SU-DHL-6 (cell line): ENCODE data around the gene ADARB2.

ENCODE experiments used
- H2AFZ ChIP-seq: fragments of 200-600 bp; sonication (generic); 2 replicates; pipeline ENCODE4 v1.6.1; 2014; ENCODE audit warnings: low read depth, mild to moderate bottlenecking, moderate library complexity, mixed read lengths, antibody characterized with exemption, low read length; ENCODE audit not compliant: severe bottlenecking
- H3F3A ChIP-seq: fragments of 200-600 bp; shearing (Covaris generic); 2 replicates; pipeline ENCODE4 v1.6.0; 2016; ENCODE audit warnings: antibody characterized with exemption, mild to moderate bottlenecking; ENCODE audit not compliant: insufficient read depth
- H3K27ac ChIP-seq: fragments of 200-600 bp; sonication (generic); 2 replicates; pipeline ENCODE4 v1.5.1; 2016; ENCODE audit warnings: low read depth, mild to moderate bottlenecking, low read length, moderate library complexity, mixed read lengths
- H3K27me3 ChIP-seq: fragments of 200-600 bp; sonication (generic), shearing (Covaris generic); 2 replicates; pipeline ENCODE4 v1.6.0; 2014; ENCODE audit warnings: mild to moderate bottlenecking, low read length
- H3K36me3 ChIP-seq: fragments of 200-600 bp; sonication (generic); 2 replicates; pipeline ENCODE4 v1.6.1; 2014; ENCODE audit warnings: mild to moderate bottlenecking, low read length, mixed read lengths
- H3K4me2 ChIP-seq: fragments of 300-600, 200-600 bp; shearing (Covaris generic), sonication (generic); 2 replicates; pipeline ENCODE4 v1.6.0; 2014; ENCODE audit warnings: low read length, low read depth, mild to moderate bottlenecking; ENCODE audit not compliant: poor library complexity, severe bottlenecking
- H3K4me3 ChIP-seq: fragments of 200-600 bp; sonication (generic); 2 replicates; pipeline ENCODE4 v1.5.1; 2014; ENCODE audit warnings: antibody characterized with exemption, low read length, mild to moderate bottlenecking, mixed read lengths; ENCODE audit not compliant: insufficient read depth, poor library complexity, severe bottlenecking
- H3K79me2 ChIP-seq: fragments of 200-600 bp; sonication (generic); 2 replicates; pipeline ENCODE4 v1.6.1; 2014; ENCODE audit warnings: mild to moderate bottlenecking, low read length, moderate library complexity; ENCODE audit not compliant: insufficient read depth
- H3K9ac ChIP-seq: fragments of 200-600 bp; sonication (generic); 2 replicates; pipeline ENCODE4 v1.7.0; 2014; ENCODE audit warnings: mild to moderate bottlenecking, low read length
- H3K9me2 ChIP-seq: fragments of 200-600 bp; sonication (generic); replicated peaks from 2 replicates; pipeline ENCODE4 v1.6.1; 2014; ENCODE audit warnings: low read length; ENCODE audit not compliant: insufficient read depth
- H3K9me3 ChIP-seq: fragments of 200-600 bp; sonication (generic); 2 replicates; pipeline ENCODE4 v1.6.1; 2014; ENCODE audit warnings: low read length, mixed read lengths; ENCODE audit not compliant: insufficient read depth
- H4K20me1 ChIP-seq: fragments of 200-600 bp; sonication (generic); 2 replicates; pipeline ENCODE4 v1.6.1; 2014; ENCODE audit warnings: low read depth, mild to moderate bottlenecking, antibody characterized with exemption, low read length, moderate library complexity, mixed read lengths
- EZH2phosphoT487 ChIP-seq: fragments of 200-600 bp; sonication (generic), shearing (Covaris generic); conservative IDR thresholded peaks from 2 replicates; pipeline ENCODE4 v1.6.1; 2018; ENCODE audit warnings: mild to moderate bottlenecking, antibody characterized with exemption, low read length, moderate library complexity, mixed read lengths
- TF ChIP-seq, protein P1 (sequence below): fragments of 200-600 bp; sonication (generic); IDR thresholded peaks from one replicate; pipeline ENCODE4 v1.5.1; 2017; ENCODE audit warnings: antibody characterized with exemption, mild to moderate bottlenecking, low read length, moderate library complexity; ENCODE audit not compliant: insufficient read depth, poor library complexity, severe bottlenecking

The ADARB2 gene

DNA sequence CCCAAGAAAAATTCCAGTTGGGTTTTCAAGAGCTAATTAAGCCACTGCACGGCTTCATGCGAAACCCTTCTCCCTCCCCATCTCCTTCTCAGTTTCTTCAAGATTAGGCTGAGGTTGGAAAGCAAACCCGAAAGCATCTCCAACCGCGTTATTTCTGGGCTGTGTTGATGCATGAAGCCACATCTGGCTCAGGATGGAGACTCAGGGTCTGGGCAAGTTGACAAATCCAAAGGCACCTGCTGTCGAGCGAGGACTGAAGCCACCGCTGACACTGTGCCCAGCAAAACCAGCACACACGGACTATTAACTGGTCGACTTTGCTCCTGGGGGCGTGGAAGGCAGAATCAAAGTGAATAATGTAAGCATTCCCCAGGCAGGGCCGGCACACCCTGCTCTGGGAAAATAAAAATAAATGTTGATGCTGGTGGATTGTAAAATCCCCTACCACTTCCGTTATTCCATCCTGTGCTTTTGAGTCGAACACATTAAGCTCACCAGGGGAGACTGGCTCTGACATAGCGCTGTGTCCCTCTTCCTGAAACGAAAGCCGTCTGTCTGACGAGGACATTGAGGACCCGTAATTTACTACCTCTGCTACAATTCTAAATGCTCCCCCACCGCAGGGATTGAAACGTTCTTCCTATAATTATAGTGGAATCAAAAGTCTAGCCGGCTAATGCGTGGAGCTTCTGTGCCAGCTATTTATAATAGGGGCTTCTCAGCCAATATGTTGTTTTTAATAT, 269.8 kb downstream of the ADARB2 start:
- no peak overlapping the region for H3K4me2 ChIP-seq

DNA sequence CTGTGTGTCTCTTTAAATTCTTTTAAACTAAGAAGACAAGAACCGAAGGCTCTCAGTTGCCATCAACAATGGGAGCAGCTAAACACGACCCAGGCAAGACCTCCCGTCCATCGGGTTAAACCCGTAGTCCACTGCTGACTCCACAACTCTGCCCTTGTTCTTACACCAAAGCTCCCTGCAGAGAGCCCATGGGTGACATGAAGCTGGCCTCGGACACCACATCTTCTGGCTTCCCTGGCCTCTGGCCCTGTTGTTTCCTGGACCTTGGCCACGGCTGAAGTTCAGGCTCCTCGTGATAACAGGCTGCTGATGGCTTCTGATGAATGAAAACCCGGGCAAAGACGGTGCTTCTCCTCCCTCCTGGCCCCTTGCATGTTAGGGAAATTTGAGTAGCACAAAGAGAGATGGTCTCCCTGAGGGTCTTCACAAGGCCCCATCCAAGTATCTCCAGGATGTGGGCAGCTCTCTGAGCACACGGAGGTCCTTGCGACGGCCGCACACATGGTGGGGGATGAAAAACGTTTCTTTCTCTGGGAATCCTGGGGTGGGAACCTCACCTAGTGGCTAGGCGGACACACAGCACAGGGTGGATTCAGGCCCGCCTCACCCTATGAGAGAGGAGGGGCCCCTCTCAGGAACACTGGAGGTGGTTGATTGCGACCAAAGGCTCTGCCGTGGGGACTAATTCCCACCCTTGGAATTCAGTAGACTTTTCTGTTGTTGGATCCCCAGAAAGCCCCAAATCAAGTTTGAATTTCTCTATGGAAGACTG, 271.1 kb downstream of the ADARB2 start:
- no peaks in the 10 kb centered on the region for H3K79me2 ChIP-seq
- no peaks in the 10 kb centered on the region for H3K27me3 ChIP-seq
- no peaks in the 10 kb centered on the region for H4K20me1 ChIP-seq
- H3K9me2 ChIP-seq, result no peaks in the 10 kb centered on the region
- no peaks in the 10 kb centered on the region for H3K36me3 ChIP-seq
- TF ChIP-seq, protein P1, sequence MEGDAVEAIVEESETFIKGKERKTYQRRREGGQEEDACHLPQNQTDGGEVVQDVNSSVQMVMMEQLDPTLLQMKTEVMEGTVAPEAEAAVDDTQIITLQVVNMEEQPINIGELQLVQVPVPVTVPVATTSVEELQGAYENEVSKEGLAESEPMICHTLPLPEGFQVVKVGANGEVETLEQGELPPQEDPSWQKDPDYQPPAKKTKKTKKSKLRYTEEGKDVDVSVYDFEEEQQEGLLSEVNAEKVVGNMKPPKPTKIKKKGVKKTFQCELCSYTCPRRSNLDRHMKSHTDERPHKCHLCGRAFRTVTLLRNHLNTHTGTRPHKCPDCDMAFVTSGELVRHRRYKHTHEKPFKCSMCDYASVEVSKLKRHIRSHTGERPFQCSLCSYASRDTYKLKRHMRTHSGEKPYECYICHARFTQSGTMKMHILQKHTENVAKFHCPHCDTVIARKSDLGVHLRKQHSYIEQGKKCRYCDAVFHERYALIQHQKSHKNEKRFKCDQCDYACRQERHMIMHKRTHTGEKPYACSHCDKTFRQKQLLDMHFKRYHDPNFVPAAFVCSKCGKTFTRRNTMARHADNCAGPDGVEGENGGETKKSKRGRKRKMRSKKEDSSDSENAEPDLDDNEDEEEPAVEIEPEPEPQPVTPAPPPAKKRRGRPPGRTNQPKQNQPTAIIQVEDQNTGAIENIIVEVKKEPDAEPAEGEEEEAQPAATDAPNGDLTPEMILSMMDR, result no peak
- no peak for TF ChIP-seq EZH2phosphoT487
- peaks cover 24% of the 10 kb centered on the region for H3F3A ChIP-seq
- H3K27ac ChIP-seq, result peak overlapping the region; percentile 70
- peak overlapping the region; percentile 50 for H3K4me2 ChIP-seq
- no peaks in the 10 kb centered on the region for H3K9me3 ChIP-seq
- H2AFZ ChIP-seq, result no peak overlapping the region
- H3K4me3 ChIP-seq, result no peak overlapping the region
- H3K9ac ChIP-seq, result peak overlapping the region; percentile 40

More for the DNA sequence above, 269.8 kb downstream of the ADARB2 start:
- no peaks in the 10 kb centered on the region for H3K27me3 ChIP-seq
- no peak overlapping the region for H3K27ac ChIP-seq
- H2AFZ ChIP-seq, result no peak overlapping the region
- no peak overlapping the region for H3K9ac ChIP-seq
- no peaks in the 10 kb centered on the region for H3K36me3 ChIP-seq
- no peaks in the 10 kb centered on the region for H3K79me2 ChIP-seq
- no peaks in the 10 kb centered on the region for H3K9me2 ChIP-seq
- TF ChIP-seq EZH2phosphoT487, result no peak
- TF ChIP-seq, protein P1, result no peak
- H3F3A ChIP-seq, result peaks cover 11% of the 10 kb centered on the region
- no peaks in the 10 kb centered on the region for H4K20me1 ChIP-seq
- no peak overlapping the region for H3K4me3 ChIP-seq
- no peaks in the 10 kb centered on the region for H3K9me3 ChIP-seq

DNA sequence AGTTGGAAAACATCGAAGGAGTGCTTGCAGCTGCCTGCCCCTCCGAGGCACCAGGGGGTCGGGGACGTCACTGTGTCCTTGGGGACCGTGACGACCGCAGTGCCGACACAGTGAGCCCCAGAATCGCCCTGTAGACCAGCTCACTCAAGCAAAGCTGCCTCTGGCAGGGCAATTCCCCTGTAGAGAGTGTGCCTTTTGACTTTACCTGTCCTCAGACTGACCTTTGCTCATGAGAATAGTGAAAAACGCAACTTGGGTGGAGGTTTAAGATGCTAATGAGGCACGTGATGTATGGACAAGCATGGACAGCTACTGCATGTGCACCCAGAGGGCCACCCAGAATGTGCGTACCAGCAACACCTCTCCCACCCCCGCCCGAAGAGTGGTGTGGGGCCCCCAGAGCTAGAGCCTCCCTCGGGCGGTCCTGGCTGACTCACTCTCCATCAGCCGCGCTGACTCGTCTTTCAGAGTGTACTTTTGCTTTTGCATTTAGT, 271.9 kb downstream of the ADARB2 start:
- H3K79me2 ChIP-seq, result no peaks in the 10 kb centered on the region
- H3K4me2 ChIP-seq, result peak overlapping the region; percentile 50
- H3K27me3 ChIP-seq, result no peaks in the 10 kb centered on the region
- H3F3A ChIP-seq, result peaks cover 27% of the 10 kb centered on the region
- H3K36me3 ChIP-seq, result no peaks in the 10 kb centered on the region
- no peak overlapping the region for H3K4me3 ChIP-seq
- no peaks in the 10 kb centered on the region for H3K9me3 ChIP-seq
- no peak overlapping the region for H2AFZ ChIP-seq
- no peaks in the 10 kb centered on the region for H4K20me1 ChIP-seq
- TF ChIP-seq EZH2phosphoT487, result no peak
- TF ChIP-seq, protein P1, result no peak
- H3K27ac ChIP-seq, result peak overlapping the region; percentile 70
- no peaks in the 10 kb centered on the region for H3K9me2 ChIP-seq
- peak overlapping the region; percentile 40 for H3K9ac ChIP-seq
